C4-2B (cell line): Measurements from ENCODE around the gene RAD17.
"Not testable (repeated sequence)": the region's sequence is repeated elsewhere in the genome, so short reads cannot be mapped to it uniquely, and the experiment has no call there.

Experiments used
- ZFX ChIP-seq: fragments of 450-650 bp; IDR thresholded peaks from 2 replicates; pipeline ENCODE4 v1.6.1; 2017
- TF ChIP-seq, protein P1 (sequence below): fragments of 450-650 bp; conservative IDR thresholded peaks from 2 replicates; pipeline ENCODE4 v1.5.1; 2017; ENCODE audit warnings: mild to moderate bottlenecking

DNA sequence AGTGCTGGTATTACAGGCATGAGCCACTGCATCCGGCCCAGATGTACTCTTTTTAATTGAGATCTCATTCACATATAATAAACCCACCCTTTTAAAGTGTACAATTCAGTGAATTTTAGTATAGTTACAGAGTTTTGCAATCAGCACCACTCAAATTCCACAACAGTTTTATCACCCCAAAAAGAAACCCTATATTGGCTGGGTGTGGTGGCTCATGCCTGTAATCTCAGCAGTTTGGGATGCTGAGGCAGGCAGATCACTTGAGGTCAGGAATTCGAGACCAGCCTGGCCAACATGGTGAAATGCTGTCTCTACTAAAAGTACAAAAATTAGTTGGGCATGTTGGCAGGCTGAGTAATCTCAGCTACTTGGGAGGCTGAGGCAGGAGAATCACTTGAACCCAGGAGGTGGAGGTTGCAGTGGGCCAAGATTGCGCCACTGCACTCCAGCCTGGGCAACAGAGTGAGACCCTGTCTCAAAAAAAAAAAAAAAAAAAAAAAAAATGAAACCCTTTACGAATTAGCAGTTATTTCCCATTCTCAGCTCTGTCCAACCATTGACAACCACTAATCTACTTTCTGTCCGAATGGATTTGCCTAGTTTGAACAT lies 65.8 kb downstream of the RAD17 start:
- TF ChIP-seq, protein P1, sequence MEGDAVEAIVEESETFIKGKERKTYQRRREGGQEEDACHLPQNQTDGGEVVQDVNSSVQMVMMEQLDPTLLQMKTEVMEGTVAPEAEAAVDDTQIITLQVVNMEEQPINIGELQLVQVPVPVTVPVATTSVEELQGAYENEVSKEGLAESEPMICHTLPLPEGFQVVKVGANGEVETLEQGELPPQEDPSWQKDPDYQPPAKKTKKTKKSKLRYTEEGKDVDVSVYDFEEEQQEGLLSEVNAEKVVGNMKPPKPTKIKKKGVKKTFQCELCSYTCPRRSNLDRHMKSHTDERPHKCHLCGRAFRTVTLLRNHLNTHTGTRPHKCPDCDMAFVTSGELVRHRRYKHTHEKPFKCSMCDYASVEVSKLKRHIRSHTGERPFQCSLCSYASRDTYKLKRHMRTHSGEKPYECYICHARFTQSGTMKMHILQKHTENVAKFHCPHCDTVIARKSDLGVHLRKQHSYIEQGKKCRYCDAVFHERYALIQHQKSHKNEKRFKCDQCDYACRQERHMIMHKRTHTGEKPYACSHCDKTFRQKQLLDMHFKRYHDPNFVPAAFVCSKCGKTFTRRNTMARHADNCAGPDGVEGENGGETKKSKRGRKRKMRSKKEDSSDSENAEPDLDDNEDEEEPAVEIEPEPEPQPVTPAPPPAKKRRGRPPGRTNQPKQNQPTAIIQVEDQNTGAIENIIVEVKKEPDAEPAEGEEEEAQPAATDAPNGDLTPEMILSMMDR: not testable (repeated sequence)
- not testable (repeated sequence) for TF ChIP-seq ZFX
